HTR-8/SVneo (cell line): Measurements from ENCODE around the gene TXNL1.

Source experiments
- DNase-seq: peaks from one replicate; pipeline ENCODE4 v3.0.0; 2011; ENCODE audit warnings: low spot score, mixed read lengths; ENCODE audit not compliant: insufficient read length
- FAIRE-seq: peaks from 2 replicates; lab custom pipeline; 2011; peaks lifted over from hg19 to GRCh38; lab: Jason Lieb, UNC

Gene TXNL1

DNA sequence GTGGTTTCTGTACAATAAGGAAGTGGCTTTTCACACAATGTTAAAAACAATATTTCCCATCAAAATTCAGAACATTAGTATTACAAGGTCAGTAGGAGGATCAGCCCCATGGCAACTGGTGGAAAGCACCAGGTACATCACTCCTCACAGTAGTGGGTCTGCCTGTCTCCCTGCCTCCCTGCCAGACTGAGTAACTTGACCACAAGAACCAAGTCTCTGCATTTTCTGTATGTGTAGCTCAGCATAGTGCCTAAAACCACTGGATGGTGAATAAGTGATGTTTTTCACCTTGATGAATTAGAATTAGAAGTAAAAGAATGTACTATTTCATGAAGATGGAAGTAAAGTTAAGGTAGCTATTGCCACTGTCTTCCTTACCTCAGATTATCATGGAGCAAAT is 8.7 kb upstream of the TXNL1 start:
- no peak for FAIRE-seq
- DNase-seq, result no peak

DNA sequence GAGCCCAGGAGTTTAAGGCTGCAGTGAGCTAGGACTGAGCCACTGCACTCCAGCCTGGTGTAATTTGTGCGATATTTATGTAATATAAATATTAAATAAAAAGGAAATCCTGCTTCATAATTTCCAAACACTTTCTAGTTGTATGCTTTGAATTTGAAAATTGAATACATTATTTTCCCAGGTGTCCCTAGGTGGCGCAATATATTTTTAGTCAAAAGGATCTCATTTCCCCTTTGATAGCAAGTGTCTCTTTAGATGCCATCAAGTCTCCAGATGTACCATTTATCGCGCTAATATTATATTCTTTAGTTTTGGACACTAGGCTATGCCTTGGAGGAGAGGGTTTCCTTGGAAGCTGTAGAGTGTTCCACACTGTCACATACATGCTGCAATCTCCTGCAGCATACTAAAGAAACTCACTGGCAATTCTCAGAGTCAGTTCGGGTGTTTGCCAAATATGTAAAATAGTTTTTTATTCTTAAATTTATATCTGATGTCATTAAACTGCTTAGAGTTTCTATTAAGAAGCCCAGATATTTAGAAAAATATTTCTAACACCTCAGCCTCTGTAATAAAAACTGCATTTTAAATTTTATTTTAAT is 7.1 kb upstream of the TXNL1 start:
- no peak for FAIRE-seq

DNA sequence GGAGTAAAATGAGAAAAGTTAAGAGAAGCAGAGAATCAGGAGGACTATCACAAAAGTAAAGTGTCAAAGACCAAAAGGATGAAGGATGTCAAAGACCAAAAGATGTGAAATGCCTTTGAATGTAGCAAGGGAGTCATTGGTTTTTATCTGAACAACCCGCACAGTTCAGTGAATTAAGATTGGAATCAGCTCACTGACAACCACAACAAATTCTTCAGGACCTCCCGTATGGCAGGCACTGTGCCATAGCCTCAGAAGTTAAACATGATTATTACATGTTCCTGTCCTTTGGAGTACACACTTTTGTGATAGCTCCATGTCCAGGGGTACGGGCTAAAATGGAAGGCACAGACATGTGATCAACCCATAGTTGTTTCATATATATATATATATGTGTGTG is 5.0 kb upstream of the TXNL1 start:
- FAIRE-seq, result no peak
- DNase-seq, result no peak

More for the DNA sequence above, 7.1 kb upstream of the TXNL1 start:
- DNase-seq, result no peak

DNA sequence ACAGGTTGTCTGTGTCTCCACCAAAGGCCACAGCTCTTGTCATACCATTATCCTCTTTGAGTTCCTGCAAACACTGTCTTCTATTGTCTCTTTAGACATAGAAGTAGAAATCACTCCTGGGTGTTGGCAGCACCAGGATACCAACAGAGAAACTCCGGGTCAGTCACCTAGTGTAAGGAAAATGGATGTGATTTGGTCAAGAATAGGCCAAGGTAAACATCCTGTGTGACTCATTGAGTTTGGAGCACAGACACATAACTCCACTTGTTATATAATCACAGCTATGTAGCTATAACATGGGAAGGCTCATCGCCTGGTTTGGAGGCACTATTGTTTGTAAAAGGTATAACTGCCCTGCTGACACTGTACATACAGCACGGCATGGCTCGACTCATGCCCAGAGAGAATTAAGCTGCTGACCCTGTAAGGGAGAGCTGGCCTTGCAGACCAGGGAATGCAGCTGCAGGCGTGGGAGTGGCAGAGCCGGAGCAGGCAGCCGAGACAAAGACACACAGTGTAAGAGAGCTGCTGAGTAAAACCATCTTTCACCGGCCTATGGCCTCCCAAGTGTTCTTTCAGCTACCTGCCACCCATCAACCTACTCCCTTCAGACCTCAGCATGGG is 3.4 kb upstream of the TXNL1 start:
- no peak for FAIRE-seq

DNA sequence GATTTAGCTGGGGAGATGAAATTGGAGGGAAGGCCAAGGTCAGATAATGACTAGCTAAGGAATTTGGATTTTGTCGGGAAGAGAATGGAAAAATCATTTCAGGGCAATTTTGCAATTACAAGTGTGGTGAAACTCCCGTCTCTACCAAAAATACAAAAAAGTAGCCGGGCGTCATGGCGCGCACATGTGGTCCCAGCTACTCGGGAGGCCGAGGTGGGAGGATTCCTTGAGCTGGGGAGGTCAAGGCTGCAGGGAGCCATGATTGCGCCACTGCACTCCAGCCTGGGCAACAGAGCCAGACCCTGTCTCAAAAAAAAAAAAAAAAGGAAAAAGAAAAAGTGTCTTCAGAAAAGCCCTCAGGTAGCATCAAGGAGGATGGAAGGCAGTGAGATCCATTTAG is 1.2 kb upstream of the TXNL1 start:
- no peak for FAIRE-seq
- no peak for DNase-seq

More for the DNA sequence above, 3.4 kb upstream of the TXNL1 start:
- no peak for DNase-seq

DNA sequence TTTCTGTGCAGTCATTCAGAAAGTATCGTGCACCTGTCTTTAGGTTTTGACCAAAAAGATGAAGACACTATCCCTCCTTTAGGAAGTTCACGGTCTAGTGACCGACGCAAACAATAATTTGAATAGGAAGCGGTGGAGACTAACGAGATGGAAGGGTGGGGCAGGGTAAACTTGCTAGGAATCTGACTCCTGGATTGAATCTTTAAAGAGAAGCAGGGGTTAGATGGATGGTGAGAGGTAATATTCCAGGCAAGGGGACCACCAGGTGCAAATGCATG is 651 bp upstream of the TXNL1 start:
- no peak for DNase-seq
- FAIRE-seq, result no peak

DNA sequence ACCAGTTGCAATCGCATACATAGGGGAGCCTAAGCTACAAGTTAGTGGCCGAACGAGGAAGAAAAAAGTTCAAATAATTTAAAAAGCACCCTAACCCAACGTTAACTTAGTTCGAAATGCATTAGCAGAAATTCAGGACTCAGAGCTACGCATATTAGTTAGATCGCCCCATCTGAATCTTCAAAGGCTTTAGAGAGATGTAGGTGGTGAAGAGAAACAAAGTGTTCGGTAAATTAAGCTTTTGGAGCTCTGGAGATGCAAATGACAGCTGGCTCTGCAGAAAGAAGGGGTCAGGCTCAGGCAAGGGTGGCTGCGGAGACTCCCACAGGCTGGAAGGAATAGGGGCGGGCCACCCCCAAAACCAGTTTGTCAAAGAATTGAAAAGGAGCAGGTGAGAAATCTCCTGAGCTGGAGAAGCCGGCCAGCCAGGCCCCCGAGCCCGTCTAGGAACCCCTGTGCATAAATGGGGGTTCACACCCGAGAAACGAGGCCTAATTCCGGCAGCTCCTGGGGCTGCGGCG is 621 bp downstream of the TXNL1 start:
- DNase-seq (no peak), FAIRE-seq (no peak)

DNA sequence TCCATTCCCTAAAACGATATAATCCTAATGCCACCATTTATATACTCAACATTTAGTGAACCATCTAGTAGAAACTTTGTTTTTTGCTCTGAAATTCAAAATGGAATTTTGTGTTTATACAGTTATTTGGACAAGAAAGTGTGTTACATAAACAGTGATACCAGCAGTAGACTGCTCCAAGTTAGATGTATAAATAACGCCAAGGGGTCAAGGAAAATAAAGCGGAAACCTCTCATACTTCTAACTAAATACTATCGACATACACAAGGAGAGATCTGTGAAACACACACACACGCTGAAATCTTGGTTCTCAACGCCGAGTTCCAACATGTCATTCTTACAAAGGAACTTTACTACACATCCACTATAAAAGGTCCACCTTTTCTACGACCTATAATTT is 1.2 kb downstream of the TXNL1 start:
- DNase-seq, result no peak
- no peak for FAIRE-seq

DNA sequence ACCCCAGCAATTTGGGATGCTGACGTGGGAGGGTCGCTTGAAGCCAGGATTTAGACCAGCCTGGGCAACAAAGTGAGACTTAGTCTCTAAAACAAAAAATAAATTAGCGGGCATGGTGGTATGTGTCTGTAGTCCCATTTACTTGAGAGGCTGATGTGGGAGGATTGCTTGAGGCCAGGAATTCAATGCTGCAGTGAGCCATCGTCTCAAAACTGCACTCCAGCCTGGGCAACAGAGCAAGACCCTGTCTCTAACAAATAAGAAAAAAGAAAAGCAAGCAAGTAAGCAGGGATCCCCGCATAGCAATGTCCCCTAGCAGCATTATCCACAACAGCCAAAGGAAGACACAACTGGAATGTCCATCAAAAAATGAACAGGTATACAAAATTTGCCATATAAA is 3.4 kb downstream of the TXNL1 start:
- FAIRE-seq (no peak), DNase-seq (no peak)

DNA sequence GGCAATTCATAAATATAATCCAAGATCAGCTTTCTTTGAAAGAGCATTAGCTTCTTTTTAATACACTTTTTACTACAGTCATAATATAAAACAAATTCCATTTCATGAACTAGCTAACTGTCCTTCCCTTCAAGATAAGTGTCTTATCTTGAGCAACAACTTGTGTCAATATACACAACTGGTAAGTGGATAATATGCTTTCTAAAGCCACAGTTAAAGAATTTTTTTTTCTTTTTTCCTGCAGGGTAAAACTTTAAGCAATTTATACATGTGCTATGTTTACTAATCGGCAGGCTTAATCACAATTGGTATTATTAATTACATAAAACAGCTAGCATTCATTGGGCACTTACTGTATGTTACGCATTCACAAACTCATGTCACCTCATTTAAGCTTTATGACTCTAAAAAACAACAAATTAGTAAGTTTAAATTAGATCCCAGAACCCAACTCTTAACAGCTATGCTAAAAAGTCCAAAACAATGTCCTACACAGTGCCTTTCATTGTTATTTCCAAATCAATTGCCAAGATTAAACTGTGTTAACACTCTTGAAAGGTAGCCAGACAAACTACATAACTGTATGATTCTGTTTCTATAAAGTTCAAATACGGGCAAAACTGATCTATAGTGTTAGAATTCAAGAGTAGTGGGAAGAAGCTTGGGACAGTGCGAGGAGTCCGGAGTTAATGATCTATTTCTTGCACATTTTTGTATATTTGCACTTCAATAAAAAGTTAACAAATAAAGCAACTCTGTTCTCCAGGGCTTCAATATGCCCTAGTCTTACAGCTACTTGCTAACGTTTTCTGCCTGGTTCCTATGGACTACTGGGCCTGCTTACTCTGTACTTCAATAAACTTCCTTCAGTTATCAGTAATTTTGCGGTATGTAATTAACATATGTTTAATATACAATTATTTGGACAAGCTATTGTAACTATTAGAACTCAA is 6.0 kb downstream of the TXNL1 start:
- no peak for FAIRE-seq
- no peak for DNase-seq

DNA sequence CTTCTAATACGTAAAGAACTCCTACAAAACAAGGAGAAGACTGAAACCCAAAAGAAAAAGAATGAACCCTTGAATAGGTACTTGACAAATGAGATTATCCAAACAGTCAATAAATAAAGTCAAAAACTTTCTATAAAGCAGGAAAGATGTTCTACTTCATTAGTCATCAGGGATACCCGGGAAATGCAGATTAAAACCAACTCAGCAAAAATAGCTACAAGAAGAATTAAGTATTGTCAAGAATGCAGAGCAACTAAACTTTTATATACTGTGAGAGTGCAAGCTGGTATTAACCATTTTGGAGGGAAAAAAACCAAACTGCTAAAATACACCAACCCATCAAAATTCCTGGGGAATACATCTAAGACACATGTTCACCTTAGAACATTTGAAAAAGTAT is 10.4 kb downstream of the TXNL1 start:
- FAIRE-seq (no peak), DNase-seq (no peak)

DNA sequence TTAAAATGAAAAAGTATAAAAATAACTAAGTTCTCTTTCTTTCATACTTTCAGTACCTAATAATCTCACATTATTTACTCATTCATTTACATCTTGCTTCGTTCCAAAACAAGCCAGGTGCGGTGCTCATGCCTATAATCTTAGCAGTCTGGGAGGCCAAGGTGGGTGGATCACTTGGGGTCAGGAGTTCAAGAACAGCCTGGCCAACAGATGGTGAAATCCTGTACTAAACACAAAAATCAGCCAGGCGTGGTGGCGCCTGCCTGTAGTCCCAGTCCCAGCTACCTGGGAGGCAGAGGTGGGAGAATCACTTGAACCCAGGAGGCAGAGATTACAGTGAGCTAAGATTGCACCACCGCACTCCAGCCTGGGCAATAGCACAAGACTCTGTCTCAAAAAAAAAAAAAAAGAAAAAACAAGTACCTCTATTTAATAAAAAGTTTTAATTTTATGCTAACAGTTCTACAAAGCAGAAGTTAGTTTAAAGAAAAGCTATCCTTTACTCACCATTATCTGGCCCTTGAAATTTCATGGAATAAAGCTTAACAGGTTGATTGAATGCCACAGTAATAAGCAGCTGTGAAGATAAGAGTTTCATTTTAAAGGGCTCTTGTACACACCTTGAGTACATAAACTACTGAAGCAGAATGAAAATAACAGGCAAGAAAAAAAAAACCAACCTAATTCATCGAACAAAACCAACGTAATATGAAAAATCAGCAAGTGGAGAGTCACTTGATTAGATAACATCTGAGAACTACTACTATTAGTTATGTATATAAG is 22.5 kb downstream of the TXNL1 start:
- DNase-seq (no peak), FAIRE-seq (no peak)

DNA sequence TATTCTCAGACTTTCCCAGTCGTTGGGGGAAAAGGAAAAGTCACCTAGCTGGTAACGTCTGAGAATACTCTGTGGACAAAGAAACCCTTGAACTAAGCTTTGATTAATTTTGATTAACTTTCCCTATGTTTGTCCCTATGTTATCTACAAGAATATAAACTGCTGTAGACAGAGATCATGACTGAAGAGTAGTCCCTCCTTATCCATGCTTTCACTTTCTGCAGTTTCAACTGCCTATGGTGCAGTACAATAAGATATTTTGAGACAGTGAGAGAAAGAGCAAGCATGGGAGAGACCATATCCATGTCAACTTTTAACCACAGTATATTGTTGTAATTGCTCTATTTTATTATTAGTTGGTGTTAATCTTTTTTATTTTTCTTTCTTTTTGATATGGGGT is 31.8 kb downstream of the TXNL1 start:
- DNase-seq (no peak), FAIRE-seq (no peak)

DNA sequence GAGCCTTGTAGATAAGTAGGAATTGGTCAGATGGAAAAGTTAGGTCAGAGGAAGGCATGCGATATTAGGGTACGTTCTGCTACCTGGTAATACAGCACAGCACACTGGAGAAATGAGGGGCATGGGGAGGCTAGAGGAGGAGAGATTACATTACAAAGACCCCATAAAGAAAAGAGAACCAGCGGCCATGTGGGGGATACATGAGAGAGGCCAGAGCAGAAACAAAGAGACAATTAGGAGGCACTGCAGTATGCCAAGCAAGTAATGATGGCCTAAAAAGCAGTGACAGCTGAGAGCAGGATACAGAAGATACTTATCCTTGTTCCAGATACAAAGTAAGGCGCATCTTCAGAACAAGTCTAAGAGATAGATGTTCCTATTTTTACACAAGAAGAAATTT is 40.0 kb downstream of the TXNL1 start:
- FAIRE-seq, result no peak
- no peak for DNase-seq

DNA sequence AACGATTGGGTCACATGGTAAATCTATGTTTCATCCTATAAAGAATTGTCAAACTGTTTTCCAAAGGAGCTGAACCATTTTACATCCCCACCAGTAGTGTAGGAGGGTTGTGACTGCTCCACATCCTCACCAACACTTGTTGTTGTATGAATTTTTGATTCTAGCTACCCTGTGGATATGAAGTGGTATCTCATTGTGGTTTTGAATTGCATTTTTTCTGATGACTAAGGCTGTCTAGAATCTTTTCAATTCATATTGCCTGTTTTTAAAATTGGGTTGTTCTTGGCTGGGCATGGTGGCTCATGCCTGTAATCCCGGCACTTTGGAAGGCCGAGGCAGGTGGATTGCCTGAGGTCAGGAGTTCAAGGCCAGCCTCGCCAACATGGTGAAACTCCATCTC is 44.5 kb downstream of the TXNL1 start:
- DNase-seq (no peak), FAIRE-seq (no peak)

DNA sequence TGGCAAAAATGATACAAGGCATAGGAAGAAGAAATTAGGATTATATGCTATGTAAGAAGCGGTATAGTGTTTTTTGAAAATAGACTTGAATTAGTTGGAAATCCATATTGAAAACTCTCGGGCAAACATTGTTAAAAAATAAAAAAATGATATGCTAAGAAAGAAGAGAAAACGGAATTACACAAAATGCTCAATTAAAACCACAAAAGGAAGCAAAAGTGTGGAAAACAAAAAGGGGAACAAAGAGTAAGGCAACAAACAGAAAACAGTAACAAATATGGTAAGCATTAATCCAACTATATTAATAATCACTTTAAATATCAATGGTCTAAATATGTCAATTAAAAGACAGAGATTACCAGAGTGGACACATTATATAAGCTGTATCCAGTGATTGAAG is 58.4 kb downstream of the TXNL1 start:
- no peak for DNase-seq
- no peak for FAIRE-seq

DNA sequence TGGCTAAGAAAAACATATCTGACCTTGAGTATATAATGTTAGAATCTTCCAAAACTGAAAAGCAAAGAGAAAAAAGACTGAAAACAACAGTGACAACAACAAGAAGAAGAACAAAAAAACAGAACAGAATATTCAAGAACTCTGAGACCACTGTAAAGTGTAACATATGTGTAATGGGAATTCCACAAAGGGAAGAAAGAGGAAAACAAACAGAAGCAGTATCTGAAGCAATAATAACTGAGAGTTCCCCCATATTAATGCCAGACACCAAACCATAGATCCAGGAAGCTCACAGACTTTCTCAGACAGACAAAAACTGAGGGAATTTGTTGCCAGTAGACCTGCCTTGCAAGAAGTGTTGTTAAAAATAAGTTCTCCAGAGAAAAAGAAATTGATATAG is 58.9 kb downstream of the TXNL1 start:
- DNase-seq (no peak), FAIRE-seq (no peak)

DNA sequence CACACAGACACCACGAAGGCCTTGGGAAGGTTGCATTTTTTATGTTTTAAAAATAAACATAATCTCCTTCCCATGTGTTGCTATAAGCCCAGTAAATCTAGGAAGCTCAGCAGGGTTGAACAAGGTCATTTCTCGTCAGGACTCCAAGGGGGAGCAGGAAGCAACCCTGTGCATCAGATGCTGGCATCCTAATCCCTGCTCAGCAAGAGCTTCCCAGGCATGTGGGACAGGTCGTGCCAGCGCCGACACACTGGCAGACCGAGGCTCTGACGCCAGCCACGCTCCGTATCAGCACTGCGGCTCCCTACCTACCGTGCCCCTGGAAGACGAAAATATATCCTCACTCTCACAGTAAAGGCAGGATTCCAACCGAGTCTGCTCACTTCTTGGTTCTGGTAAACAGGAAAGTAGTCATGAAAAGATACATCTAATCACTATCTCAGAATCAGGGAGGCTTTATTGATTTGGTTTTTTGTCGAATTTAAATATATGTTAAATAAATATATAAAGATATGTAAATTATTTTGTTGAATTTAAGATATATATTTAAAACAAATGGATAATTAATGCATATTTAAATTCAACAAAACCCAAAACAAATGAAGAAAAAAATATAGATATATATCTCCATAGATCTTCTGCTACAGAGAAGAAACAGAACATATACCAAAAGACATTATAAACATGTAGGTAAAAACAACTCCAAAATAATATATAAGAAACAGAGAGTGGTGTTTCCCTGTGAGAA is 61.4 kb downstream of the TXNL1 start:
- DNase-seq (no peak), FAIRE-seq (no peak)

DNA sequence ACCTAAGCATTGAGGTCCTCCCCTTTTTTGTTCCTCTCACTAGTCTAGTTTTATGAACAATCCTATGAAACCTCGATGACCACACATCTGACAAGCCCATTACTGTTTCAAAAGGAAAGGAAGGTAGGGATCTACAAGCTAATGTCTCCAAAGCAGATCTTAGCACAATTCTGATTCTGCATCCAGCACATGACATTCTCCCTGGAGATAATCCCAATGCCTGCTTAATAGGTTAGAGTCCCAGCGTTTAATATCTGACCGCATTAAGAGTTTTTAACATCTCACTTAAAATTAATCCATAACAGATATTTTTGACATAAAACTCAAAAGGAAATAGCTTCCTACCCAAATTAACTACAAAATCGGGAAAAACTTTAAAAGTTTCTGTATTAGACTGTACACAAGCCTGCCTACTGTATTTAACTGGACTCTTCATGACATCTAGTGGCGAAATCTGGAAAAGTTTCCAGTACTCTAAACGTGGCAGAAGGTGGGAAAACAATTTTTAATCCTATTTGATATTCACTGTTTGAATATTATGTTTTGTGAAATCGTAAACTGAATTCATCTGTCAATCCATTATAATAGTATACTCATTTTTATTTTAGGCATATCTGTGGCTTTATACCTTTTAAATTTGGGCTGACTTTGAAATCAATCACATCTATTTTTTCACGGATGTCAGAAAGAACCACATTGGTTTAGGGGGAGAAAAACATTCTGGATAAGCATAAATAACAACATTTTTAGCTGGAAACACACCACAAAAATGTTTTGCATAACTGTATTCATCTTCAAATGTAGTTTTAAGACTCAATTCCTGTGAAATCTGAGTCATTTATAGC is 62.4 kb downstream of the TXNL1 start:
- peak; percentile 17 for DNase-seq
- FAIRE-seq, result no peak
